BE2C (cell line): ENCODE results near the gene RBM15B. TPM values are rescaled to one million over a fixed set of nuclear protein-coding genes. Genes with fewer than 3 reads are reported as not detected.

ENCODE experiments used
- DNase-seq: peaks from one replicate; pipeline ENCODE4 v3.0.0-alpha.2; 2020
- H3K27me3 ChIP-seq: fragments of 250-450 bp; sonication (Bioruptor Pico); 2 replicates; pipeline ENCODE4 v1.5.1; 2020; ENCODE audit warnings: mild to moderate bottlenecking
- H3K36me3 ChIP-seq: fragments of 250-450 bp; sonication (Bioruptor Pico); 2 replicates; pipeline ENCODE4 v1.5.1; 2020; ENCODE audit warnings: mild to moderate bottlenecking
- H3K4me1 ChIP-seq: fragments of 250-450 bp; sonication (Bioruptor Pico); 2 replicates; pipeline ENCODE4 v1.5.1; 2020
- H3K4me3 ChIP-seq: 2 replicates; pipeline ENCODE4 v1.5.1; 2011; ENCODE audit warnings: low read depth, low read length
- H3K9me3 ChIP-seq: fragments of 250-450 bp; sonication (Bioruptor Pico); 2 replicates; pipeline ENCODE4 v1.5.1; 2020
- CTCF ChIP-seq: IDR thresholded peaks from 2 replicates; pipeline ENCODE4 v1.5.1; 2012; ENCODE audit warnings: mild to moderate bottlenecking, low read depth, low read length
- polyA plus RNA-seq: library from polyadenylated mRNA; unstranded; fragments of >200 nt; gene quantifications from one replicate; pipeline ENCODE4 v1.2.1, GENCODE V29; 2012; ENCODE audit warnings: low read depth, missing spikeins; ENCODE audit not compliant: insufficient read length, insufficient read depth

The RBM15B gene, protein sequence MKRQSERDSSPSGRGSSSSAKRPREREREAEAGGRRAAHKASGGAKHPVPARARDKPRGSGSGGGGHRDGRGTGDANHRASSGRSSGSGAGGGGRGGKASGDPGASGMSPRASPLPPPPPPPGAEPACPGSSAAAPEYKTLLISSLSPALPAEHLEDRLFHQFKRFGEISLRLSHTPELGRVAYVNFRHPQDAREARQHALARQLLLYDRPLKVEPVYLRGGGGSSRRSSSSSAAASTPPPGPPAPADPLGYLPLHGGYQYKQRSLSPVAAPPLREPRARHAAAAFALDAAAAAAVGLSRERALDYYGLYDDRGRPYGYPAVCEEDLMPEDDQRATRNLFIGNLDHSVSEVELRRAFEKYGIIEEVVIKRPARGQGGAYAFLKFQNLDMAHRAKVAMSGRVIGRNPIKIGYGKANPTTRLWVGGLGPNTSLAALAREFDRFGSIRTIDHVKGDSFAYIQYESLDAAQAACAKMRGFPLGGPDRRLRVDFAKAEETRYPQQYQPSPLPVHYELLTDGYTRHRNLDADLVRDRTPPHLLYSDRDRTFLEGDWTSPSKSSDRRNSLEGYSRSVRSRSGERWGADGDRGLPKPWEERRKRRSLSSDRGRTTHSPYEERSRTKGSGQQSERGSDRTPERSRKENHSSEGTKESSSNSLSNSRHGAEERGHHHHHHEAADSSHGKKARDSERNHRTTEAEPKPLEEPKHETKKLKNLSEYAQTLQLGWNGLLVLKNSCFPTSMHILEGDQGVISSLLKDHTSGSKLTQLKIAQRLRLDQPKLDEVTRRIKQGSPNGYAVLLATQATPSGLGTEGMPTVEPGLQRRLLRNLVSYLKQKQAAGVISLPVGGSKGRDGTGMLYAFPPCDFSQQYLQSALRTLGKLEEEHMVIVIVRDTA
- 42.1 TPM for polyA plus RNA-seq

DNA sequence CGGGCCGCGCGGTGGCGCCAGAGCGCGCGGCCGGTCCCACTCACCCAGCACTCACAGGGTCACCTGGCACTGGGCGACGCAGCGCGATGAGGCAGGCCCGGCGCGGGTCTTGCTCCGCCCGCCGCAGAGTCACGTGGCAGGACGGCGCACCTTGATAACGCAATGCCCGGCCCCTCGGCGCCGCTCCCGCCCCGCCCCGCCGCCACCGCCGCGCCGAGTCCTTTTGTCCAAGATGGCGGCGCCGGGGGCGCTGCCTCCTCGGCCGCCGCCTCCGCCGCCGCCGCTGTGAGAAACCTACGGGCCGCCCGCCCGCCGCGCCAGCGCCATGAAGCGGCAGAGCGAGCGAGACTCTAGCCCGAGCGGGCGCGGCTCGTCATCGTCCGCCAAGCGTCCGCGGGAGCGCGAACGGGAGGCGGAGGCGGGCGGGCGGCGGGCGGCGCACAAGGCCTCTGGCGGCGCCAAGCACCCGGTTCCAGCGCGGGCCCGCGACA, at the start of gene RBM15B:
Gene RBM15B (plus strand): TSS at position 211 of the 491 bp plus-strand sequence. CDS start 115 bp downstream, at position 326.
- Histone ChIP-seq H3K4me1 (no peaks in the 10 kb centered on the region; the same call in 1 of the 2 replicates), H3K4me3 (peak within 1 kb of the TSS; percentile 68), H3K9me3 (no peaks in the 10 kb centered on the region), H3K27me3 (no peaks in the 10 kb centered on the region), H3K36me3 (peaks cover 43% of the 10 kb centered on the region)
- peak; percentile 94 for DNase-seq
- TF ChIP-seq CTCF: peak; percentile 61

- no peak for TF ChIP-seq CTCF
- H3K4me1 ChIP-seq: no peaks in the 10 kb centered on the region
- no peaks in the 10 kb centered on the region for H3K9me3 ChIP-seq
- no peak overlapping the region for H3K4me3 ChIP-seq
- no peaks in the 10 kb centered on the region for H3K36me3 ChIP-seq
- no peaks in the 10 kb centered on the region for H3K27me3 ChIP-seq
- no peak for DNase-seq
Observed at GRCh38 chr3:51343918-51344687, 47.0 kb upstream of the RBM15B start.

- no peak overlapping the region for H3K4me3 ChIP-seq
- no peaks in the 10 kb centered on the region for H3K4me1 ChIP-seq
- H3K27me3 ChIP-seq: no peaks in the 10 kb centered on the region
- H3K36me3 ChIP-seq: no peaks in the 10 kb centered on the region
- no peaks in the 10 kb centered on the region for H3K9me3 ChIP-seq
- TF ChIP-seq CTCF: no peak
- DNase-seq: no peak
Observed at GRCh38 chr3:51350751-51351150, 40.3 kb upstream of the RBM15B start.

- Histone ChIP-seq H3K4me3 (no peak overlapping the region), H3K4me1 (no peaks in the 10 kb centered on the region), H3K36me3 (no peaks in the 10 kb centered on the region), H3K27me3 (no peaks in the 10 kb centered on the region), H3K9me3 (no peaks in the 10 kb centered on the region)
- no peak for DNase-seq
- TF ChIP-seq CTCF: no peak
Observed at GRCh38 chr3:51353131-51353530, 38.0 kb upstream of the RBM15B start.

DNA sequence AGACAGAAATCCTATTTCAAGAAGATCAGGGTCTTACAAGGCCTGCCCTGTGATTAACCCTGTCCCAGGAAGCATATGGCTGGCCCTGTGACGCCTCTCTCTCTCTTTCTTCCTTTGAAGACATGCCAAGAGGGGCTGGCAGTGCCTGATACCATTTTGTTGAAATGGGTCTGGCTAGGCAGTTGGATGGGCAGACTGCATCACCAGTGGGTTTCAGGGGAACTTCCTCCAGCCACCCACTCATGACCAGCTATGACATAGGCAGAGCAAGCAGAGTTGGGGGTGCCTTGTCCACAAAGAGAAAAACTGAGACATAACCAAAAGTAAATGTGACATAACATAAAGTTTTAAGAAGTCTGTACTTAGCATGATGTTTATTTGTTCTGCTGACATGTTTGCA, 37.4 kb upstream of the RBM15B start:
- no peaks in the 10 kb centered on the region for H3K27me3 ChIP-seq
- no peaks in the 10 kb centered on the region for H3K4me1 ChIP-seq
- H3K4me3 ChIP-seq: no peak overlapping the region
- DNase-seq: no peak
- no peaks in the 10 kb centered on the region for H3K9me3 ChIP-seq
- no peak for TF ChIP-seq CTCF
- H3K36me3 ChIP-seq: no peaks in the 10 kb centered on the region
